GM19238 (cell line): ENCODE results near the gene TSPAN16.
"Not testable (repeated sequence)": the region's sequence is repeated elsewhere in the genome, so short reads cannot be mapped to it uniquely, and the experiment has no call there.

Source experiments
- DNase-seq: peaks from one replicate; pipeline ENCODE4 v3.0.0; 2011; ENCODE audit warnings: low spot score; ENCODE audit not compliant: insufficient read length

Gene TSPAN16

DNA sequence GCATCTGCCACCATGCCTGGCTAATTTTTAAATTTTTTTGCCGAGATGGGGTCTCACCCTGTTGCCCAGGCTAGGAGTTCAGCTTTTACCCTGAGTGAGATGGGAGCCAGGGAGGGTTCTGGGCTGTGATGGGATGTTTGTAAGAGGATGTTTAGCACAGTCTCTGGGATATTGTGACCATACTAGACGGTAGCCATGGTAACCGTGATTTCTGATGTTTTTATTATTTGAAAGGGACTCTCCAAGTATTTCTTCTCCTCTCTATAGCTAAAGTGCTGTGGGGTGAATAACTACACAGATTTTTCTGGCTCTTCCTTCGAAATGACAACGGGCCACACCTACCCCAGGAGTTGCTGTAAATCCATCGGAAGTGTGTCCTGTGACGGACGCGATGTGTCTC, 10.4 kb downstream of the TSPAN16 start:
- DNase-seq: no peak

DNA sequence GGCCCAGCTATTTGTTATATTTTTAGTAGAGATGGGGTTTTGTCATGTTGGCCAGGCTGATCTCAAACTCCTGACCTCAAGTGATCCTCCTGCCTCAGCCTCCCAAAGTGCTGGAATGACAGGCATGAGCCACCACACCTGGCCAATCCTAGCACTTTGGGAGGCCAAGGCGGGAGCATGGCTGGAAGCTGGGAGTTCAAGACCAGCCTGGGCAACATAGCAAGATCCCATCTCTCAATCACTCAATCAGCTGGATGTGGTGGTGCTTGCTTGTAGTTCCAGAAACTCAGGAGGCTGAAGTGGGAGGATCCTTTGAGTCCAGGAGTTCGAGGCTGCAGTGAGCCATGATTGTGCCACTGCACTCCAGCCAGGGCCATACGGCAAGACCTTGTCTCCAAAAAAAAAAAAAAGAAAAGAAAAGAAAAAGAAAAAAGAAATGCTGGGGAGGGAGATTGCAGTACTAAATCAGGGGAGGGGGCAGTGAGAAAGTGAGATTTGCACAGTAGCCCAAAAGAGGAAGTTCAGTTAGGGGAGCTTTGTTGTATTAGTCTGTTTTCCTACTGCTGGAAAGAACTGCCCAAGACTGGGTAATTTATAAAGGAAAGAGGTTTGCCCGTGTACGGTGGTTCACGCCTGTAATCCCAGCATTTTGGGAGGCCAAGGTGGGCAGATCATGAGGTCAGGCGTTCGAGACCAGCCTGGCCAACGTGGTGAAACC, 24.5 kb downstream of the TSPAN16 start:
- not testable (repeated sequence) for DNase-seq

DNA sequence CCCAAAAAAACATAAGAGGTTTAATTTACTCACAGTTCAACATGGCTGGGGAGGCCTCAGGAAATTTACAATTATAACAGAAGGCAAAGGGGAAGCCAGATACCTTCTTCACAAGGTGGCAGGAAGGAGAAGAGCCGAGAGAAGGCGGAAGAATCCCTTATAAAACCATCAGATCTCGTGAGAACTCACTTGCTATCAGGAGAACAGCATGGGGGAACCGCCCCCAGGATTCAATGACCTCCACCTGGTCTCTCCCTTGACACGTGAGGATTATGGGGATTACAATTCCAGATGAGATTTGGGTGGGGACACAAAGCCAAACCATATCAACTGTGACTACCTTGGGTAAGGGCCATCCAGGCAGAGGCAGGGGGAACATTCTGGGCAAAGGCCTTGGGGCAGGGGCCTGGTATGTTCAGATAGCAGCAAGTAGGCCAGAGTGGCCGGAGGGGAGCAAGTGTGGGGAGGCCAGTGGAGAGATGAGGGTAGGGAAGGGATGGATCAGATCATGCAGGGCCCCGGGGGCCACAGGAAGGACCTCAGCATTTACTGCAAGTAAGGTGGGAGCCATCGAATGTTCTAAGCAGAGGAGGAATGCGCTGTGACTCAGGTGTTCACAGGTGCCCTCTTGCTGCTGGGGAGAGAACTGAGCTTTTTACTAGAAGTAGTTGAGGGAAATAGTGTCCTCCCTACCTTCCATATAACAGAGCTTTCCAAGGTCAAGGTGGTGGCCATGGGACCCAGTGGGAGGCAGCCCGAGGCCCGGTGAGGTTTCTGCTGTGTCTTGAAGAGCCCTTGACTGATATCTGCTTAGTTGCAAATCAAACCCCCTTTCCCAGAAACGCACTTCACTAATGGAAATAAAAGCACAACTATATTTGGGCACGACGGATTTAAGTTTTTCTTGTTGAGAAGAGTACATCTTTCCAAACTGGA, 25.5 kb downstream of the TSPAN16 start:
- DNase-seq: no peak

DNA sequence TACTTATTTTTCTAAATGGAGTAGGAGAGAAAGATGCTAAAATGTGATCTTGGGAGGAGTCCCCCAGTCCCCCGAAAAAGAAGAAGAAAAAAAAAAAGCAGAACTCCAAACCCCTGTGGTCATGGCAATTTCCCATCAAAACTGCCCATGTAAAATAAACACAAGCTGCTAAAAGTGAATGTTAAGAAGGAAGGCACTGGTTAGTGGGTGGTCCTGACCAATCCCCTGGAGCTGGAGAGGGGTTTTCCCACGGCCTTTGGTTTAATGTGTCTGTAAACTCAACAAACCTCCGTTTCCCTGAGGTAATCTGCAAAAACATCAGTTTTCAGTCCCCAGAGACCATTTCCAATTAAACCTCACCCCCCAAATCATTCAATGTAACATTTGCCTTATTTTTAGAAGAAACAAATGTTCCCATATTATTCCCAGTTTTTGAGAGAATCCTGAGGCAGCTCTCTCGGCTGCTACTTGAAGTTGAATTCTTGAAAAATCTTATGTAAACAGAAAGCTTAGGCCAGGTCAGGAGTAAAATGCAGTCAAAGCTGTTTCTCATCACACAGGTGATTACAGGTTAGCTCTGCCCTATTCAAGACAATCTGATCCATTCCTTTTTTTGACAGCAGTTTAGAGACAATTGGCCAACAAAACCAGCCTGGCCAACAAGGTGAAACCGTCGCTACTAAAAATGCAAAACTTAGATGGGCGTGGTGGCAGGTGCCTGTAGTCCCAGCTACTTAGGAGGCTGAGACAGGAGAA, 26.5 kb downstream of the TSPAN16 start:
- DNase-seq: no peak

GRCh38 chr19:11323601-11324078, 27.7 kb downstream of the TSPAN16 start:
- no peak for DNase-seq

DNA sequence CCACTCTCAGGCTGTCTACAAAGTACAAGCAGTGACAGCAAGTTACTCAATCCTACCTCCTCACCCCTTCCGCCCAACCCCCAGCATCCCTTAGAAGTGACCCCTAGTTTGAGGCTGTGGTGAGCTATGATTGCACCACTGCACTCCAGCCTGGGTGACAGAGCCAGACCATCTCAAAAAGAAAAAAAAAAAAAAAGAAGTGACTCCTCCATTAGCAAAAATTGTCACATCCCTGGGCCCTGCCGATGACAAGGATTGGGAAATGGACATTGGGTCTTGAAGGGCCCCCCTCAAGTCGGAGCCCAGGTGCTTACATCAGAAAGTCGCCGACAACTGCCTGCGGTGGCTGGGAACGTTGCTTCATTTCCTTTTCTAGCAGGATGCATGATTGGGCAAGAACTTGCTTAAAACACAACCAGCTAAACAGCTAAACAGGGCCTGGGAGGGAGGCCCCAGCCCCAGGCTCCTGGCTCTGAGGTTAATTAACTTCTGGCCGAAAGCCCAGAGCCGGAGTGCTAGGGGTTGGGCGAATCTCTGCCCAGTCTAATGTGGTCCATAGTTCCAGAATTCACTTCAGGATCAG, 28.2 kb downstream of the TSPAN16 start:
- peak; percentile 35 for DNase-seq

- DNase-seq: no peak
Observed at GRCh38 chr19:11324748-11325389, 28.9 kb downstream of the TSPAN16 start.

DNA sequence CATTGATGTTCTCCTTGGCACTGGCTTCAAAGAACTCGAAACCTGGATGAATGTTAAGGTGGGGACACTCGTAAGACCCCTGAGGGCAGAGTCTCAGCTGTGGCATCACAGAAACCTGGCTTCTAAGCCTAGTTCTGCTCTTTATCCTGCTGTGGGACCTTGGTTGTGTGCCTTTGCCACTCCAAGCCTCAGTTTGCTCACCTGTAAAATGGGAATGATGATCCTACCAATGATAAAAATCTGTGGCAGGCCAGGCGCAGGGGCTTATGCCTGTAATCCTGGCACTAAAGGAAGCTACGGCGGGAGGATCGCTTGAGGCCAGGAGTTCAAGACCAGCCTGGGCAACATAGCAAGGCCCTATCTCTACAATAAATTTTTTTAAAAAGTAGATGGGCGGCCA, 29.6 kb downstream of the TSPAN16 start:
- DNase-seq: no peak

- no peak for DNase-seq
Observed at GRCh38 chr19:11330127-11330526, 34.2 kb downstream of the TSPAN16 start.

DNA sequence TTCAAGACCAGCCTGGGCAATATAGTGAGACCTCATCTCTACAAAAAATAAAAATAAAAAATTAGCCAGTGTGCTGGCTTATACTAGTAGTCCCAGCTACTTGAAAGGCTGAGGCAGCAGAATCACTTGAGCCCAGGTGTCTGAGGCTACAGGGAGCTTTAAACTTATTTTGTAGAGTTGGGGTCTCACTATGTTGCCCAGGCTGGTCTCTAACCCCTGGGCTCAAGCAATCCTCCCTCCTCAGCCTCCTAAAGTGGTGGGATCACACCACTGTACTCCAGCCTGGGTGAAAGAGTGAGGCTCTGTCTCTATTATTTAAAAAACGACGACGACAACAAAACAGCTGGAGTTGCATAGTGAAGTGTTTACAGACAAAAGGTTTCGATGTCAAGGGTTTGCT, 35.5 kb downstream of the TSPAN16 start:
- no peak for DNase-seq

- no peak for DNase-seq
Observed at GRCh38 chr19:11332822-11333221, 36.9 kb downstream of the TSPAN16 start.

DNA sequence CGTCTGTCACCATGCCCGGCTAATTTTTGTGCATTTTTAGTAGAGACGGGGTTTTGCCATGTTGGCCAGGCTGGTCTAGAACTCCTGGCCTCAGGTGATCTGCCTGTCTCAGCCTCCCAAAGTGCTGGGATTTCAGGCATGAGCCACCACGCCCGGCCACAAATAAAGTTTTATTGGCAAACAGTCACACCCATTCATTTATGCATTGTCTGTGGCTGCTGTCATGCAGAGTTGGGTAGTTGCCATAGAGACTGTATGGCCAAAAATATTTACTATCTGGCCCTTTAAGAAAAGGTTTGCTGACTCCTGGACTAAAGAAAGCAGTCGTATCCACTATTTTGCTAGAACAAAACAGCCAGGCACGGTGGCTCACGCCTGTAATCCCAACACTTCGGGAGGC, 37.9 kb downstream of the TSPAN16 start:
- DNase-seq: not testable (repeated sequence)

DNA sequence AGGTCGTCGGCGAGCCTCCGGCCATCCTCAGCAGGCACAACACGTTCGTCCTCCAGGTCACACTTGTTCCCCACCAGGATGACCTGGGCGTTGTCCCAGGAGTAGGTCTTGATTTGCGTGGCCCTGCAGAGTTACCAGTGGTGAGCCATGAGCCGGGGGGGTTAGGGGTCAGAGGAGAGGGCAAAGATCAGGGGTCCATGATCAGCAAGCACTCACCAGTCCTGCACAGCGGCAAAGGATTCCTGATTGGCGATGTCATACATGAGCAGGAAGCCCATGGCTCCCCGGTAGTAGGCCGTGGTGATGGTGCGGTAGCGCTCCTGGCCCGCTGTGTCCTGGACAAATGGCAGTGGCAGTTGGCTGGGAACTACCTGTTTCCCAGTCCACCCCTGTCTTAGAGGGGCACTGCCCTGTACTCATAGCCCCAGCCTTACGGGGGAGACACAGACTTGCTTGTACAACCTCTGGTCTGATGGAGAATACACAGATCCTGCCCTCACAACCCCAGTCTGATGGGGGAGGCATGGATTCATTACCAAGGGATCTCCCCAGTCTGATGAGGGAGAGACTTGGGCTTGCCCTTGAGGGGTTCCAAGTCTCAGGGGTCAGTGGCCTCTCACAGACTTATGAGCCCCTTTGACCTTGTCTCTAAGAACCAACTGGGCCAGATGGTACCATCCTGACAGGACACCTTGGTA, 39.6 kb downstream of the TSPAN16 start:
- no peak for DNase-seq

DNA sequence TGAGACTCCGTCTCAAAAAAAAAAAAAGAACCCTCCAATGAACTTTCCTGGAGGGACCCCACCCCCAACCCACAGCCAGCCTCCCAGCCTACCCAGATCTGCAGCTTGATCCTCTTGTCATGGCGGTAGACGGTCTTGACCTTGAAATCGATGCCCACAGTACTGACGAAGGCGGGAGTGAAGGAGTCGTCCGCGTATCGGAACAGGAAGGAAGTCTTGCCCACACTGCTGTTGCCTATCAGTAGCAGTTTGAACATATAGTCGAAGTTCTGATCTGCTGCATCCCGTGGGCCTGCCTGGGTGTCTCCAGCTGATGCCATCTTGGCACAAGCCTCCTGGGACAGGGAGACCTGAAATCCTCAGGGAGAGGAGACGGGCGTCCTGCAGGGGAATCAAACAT, 41.1 kb downstream of the TSPAN16 start:
- no peak for DNase-seq

DNA sequence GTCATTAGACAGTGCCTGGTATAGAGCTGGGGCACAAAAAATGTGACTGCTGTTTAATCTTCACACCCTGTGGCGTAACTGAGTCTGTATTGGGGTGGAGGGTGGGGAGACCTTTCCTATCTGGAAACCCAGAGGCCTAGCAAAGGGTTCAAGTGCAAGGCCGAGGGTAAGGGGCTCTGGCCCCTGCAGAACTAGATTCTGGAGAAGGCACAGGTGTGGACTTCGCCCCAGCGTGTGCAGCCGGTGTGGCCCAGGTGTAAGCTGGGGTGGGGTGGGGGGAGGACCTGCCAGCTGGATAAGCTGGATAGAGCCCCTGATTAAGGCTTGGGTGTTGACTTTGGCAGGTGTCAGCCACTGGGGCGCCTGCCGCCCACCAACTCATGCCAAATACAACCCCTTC, 42.2 kb downstream of the TSPAN16 start:
- DNase-seq: no peak

- DNase-seq: no peak
Observed at GRCh38 chr19:11338569-11339253, 42.8 kb downstream of the TSPAN16 start.

DNA sequence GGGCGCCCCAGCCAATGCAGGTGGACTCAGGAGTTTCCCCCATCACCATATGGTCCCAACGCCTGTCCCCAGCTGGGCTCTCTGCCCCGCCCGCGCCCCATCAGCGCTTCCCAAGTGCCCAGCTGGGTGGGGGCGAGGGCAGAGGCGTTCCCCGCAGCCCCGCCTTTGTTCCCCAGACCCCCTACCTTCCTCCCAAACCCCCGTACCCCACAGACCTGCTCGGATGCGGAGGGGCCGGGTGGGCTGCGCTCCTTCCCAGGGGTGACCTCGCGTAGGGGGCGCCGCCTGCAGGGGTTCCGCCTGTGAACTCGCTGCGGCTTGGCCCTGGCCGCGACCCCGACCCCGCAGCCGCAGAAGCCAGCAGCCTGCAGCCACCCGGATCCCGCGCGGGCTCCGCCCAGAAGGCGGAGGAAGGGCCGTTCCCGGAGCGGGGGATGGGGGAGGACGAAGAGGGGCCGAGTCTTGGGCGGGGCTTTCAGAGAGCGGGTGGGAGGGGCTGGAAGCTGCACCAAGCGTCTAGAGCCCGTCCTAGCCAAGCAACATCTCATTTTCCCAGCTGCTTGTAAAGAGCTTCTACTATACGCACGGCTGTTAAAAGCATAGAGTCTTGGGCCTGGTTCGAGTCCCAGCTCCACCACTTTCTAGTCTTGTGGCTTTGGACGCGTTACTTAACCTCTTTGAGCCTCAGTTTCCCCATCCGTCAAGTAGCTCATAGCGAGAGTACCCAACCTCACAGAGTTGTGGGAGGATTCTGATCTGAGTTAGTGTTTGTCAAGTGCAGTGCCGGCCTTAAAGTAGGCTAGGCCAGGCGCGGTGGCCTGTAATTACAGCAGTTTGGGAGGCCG, 43.5 kb downstream of the TSPAN16 start, which contains the start of gene RAB3D:
Gene RAB3D, minus strand, starts transcription at position 404 of the 845 bp plus-strand sequence. CDS start 2,258 bp downstream, outside the sequence.
- DNase-seq: peak; percentile 93

- DNase-seq: not testable (repeated sequence)
Observed at GRCh38 chr19:11340099-11340467, 44.1 kb downstream of the TSPAN16 start.

GRCh38 chr19:11342429-11342828, 46.5 kb downstream of the TSPAN16 start:
- no peak for DNase-seq
